NOMO-1 treated with dmso at 0.1 percent for 144 hours (cell line): ENCODE measurements around the gene PTPRE.

Experiments used
- DNase-seq: peaks from one replicate; lab custom pipeline; 2025; ENCODE audit not compliant: unreplicated experiment; lab: John Stamatoyannopoulos, UW

Gene PTPRE

GRCh38 chr10:127906548-127907377 lies at the start of gene PTPRE:
PTPRE (plus strand) TSS chr10:127907103; CDS start chr10:128040882, 133,779 bp downstream.
- peak; percentile 64 for DNase-seq

GRCh38 chr10:127860592-127860991 lies 46.3 kb upstream of the PTPRE start:
- no peak for DNase-seq

- DNase-seq, result no peak
Measured at GRCh38 chr10:127863231-127863825, 43.6 kb upstream of the PTPRE start.

- DNase-seq, result no peak
Measured at GRCh38 chr10:127866276-127867013, 40.5 kb upstream of the PTPRE start.

- DNase-seq, result no peak
Measured at GRCh38 chr10:127867805-127868204, 39.1 kb upstream of the PTPRE start.

GRCh38 chr10:127869329-127869728 lies 37.6 kb upstream of the PTPRE start:
- DNase-seq, result no peak

- no peak for DNase-seq
Measured at GRCh38 chr10:127871631-127872010, 35.3 kb upstream of the PTPRE start.

GRCh38 chr10:127872011-127872761 lies 34.7 kb upstream of the PTPRE start:
- no peak for DNase-seq

- DNase-seq, result peak; percentile 29
Measured at GRCh38 chr10:127872871-127873600, 33.9 kb upstream of the PTPRE start.

- no peak for DNase-seq
Measured at GRCh38 chr10:127873901-127874470, 32.9 kb upstream of the PTPRE start.

- no peak for DNase-seq
Measured at GRCh38 chr10:127874671-127875448, 32.0 kb upstream of the PTPRE start.

- no peak for DNase-seq
Measured at GRCh38 chr10:127875449-127875765, 31.5 kb upstream of the PTPRE start.

- no peak for DNase-seq
Measured at GRCh38 chr10:127875916-127876315, 31.0 kb upstream of the PTPRE start.

GRCh38 chr10:127877116-127877515 lies 29.8 kb upstream of the PTPRE start:
- DNase-seq, result no peak

- no peak for DNase-seq
Measured at GRCh38 chr10:127877699-127878098, 29.2 kb upstream of the PTPRE start.

- no peak for DNase-seq
Measured at GRCh38 chr10:127878475-127879055, 28.3 kb upstream of the PTPRE start.

GRCh38 chr10:127880557-127880956 lies 26.3 kb upstream of the PTPRE start:
- DNase-seq, result peak; percentile 82

- no peak for DNase-seq
Measured at GRCh38 chr10:127881262-127881661, 25.6 kb upstream of the PTPRE start.

GRCh38 chr10:127882391-127882790 lies 24.5 kb upstream of the PTPRE start:
- no peak for DNase-seq
